Esophagus (tissue), 2 donors: ENCODE results near the gene SMYD3. TPM values are rescaled to one million over a fixed set of nuclear protein-coding genes. Genes with fewer than 3 reads are reported as not detected.

ENCODE experiments used
- H3K27ac ChIP-seq, 2 donors: one replicate each; pipeline ENCODE4 v1.5.1; 2013; ENCODE audit warnings: low read depth in 2 of 2, mild to moderate bottlenecking in 2 of 2, inconsistent platforms in 1 of 2, low read length in 1 of 2, moderate library complexity in 1 of 2
- H3K27me3 ChIP-seq, 2 donors: one replicate each; pipeline ENCODE4 v1.6.1; 2013; ENCODE audit warnings: low read length in 2 of 2, control low read depth in 1 of 2, mild to moderate bottlenecking in 1 of 2; ENCODE audit not compliant: insufficient read depth in 2 of 2, control insufficient read depth in 1 of 2
- H3K36me3 ChIP-seq, 2 donors: one replicate each; pipeline ENCODE4 v1.6.1; 2013; ENCODE audit warnings: low read length in 1 of 2; ENCODE audit not compliant: control insufficient read depth in 2 of 2, insufficient read depth in 2 of 2
- H3K4me1 ChIP-seq, 2 donors: one replicate each; pipeline ENCODE4 v1.6.1; 2013; ENCODE audit warnings: low read length in 1 of 2; ENCODE audit not compliant: control insufficient read depth in 2 of 2, insufficient read depth in 2 of 2
- H3K4me3 ChIP-seq, 2 donors: one replicate each; pipeline ENCODE4 v1.5.1; 2013; ENCODE audit warnings: low read length in 2 of 2, mild to moderate bottlenecking in 2 of 2, low read depth in 1 of 2, moderate library complexity in 1 of 2
- H3K9me3 ChIP-seq, 2 donors: one replicate each; pipeline ENCODE4 v1.6.1; 2013; ENCODE audit warnings: mild to moderate bottlenecking in 2 of 2, low read depth in 1 of 2, low read length in 1 of 2, moderate library complexity in 1 of 2; ENCODE audit not compliant: control insufficient read depth in 2 of 2, insufficient read depth in 1 of 2
- WGBS, 2 donors: extraction: QIAGEN DNeasy Blood & Tissue Kit; methylation state at CpG; one replicate each; pipeline ENCODE4 v1.1.7; 2013; 5-methylcytosine and 5-hydroxymethylcytosine counted together
- polyA plus RNA-seq, 2 donors: library from polyadenylated mRNA; stranded (reverse); fragments of 200-250 nt; gene quantifications; one replicate each; pipeline ENCODE4 v1.2.3, GENCODE V29; 2013
- donor health status: healthy with polysubstance abuse.
- donor health status: Bipolar disorder and iron deficiency.

The SMYD3 gene
- polyA plus RNA-seq, 2 donors = 5.0 to 5.7 TPM

GRCh38 chr1:246267896-246268295 lies 239.2 kb downstream of the SMYD3 start:
- H3K27me3 ChIP-seq = no peaks in the 10 kb centered on the region
- no peak overlapping the region for H3K27ac ChIP-seq
- H3K36me3 ChIP-seq = no peaks in the 10 kb centered on the region
- H3K9me3 ChIP-seq = no peaks in the 10 kb centered on the region
- H3K4me3 ChIP-seq = no peak overlapping the region
- WGBS, 2 donors = 85 to 89% methylated on average over 5 of the region's 5 CpGs
- H3K4me1 ChIP-seq = no peaks in the 10 kb centered on the region

- Histone ChIP-seq H3K36me3 (no peaks in the 10 kb centered on the region), H3K4me1 (no peaks in the 10 kb centered on the region), H3K27ac (no peak overlapping the region), H3K27me3 (no peaks in the 10 kb centered on the region), H3K9me3 (no peaks in the 10 kb centered on the region), H3K4me3 (no peak overlapping the region)
- 79 to 80% methylated on average over 3 of the region's 3 CpGs for WGBS, 2 donors
Observed at GRCh38 chr1:246267426-246267825, 239.7 kb downstream of the SMYD3 start.

- Histone ChIP-seq H3K4me3 (no peak overlapping the region), H3K9me3 (no peaks in the 10 kb centered on the region), H3K27me3 (no peaks in the 10 kb centered on the region), H3K36me3 (no peaks in the 10 kb centered on the region), H3K27ac (no peak overlapping the region), H3K4me1 (no peaks in the 10 kb centered on the region)
- WGBS, 2 donors = 87 to 93% methylated on average over 2 of the region's 2 CpGs
Observed at GRCh38 chr1:246265481-246265880, 241.6 kb downstream of the SMYD3 start.

GRCh38 chr1:246262281-246262680 lies 244.8 kb downstream of the SMYD3 start:
- Histone ChIP-seq H3K9me3 (peaks cover 0 to 2% of the 10 kb centered on the region in 2 donors), H3K27ac (no peak overlapping the region), H3K4me3 (no peak overlapping the region), H3K4me1 (no peaks in the 10 kb centered on the region), H3K36me3 (no peaks in the 10 kb centered on the region), H3K27me3 (no peaks in the 10 kb centered on the region)
- WGBS, 2 donors = 79 to 83% methylated on average over 6 of the region's 6 CpGs

- H3K36me3 ChIP-seq = no peaks in the 10 kb centered on the region
- H3K4me3 ChIP-seq = no peak overlapping the region
- WGBS, 2 donors = 81 to 89% methylated on average over 3 of the region's 3 CpGs
- H3K27me3 ChIP-seq = no peaks in the 10 kb centered on the region
- no peaks in the 10 kb centered on the region for H3K4me1 ChIP-seq
- H3K9me3 ChIP-seq = peaks cover 0 to 2% of the 10 kb centered on the region in 2 donors
- H3K27ac ChIP-seq = no peak overlapping the region
Observed at GRCh38 chr1:246261639-246262038, 245.4 kb downstream of the SMYD3 start.

GRCh38 chr1:246258250-246258649 lies 248.8 kb downstream of the SMYD3 start:
- no peaks in the 10 kb centered on the region for H3K27me3 ChIP-seq
- no peak overlapping the region for H3K4me3 ChIP-seq
- H3K27ac ChIP-seq = no peak overlapping the region
- WGBS, 2 donors = 95 to 99% methylated on average over 4 of the region's 4 CpGs
- peaks cover 0 to 2% of the 10 kb centered on the region in 2 donors for H3K9me3 ChIP-seq
- no peaks in the 10 kb centered on the region for H3K36me3 ChIP-seq
- no peaks in the 10 kb centered on the region for H3K4me1 ChIP-seq

GRCh38 chr1:246255773-246256172 lies 251.3 kb downstream of the SMYD3 start:
- no peak overlapping the region for H3K4me3 ChIP-seq
- 86 to 87% methylated on average over 2 of the region's 2 CpGs for WGBS, 2 donors
- no peaks in the 10 kb centered on the region for H3K36me3 ChIP-seq
- H3K27ac ChIP-seq = no peak overlapping the region
- H3K27me3 ChIP-seq = no peaks in the 10 kb centered on the region
- peaks cover 0 to 2% of the 10 kb centered on the region in 2 donors for H3K9me3 ChIP-seq
- no peaks in the 10 kb centered on the region for H3K4me1 ChIP-seq

- Histone ChIP-seq H3K4me3 (no peak overlapping the region), H3K27me3 (no peaks in the 10 kb centered on the region), H3K27ac (no peak overlapping the region), H3K9me3 (no peaks in the 10 kb centered on the region), H3K36me3 (no peaks in the 10 kb centered on the region), H3K4me1 (no peaks in the 10 kb centered on the region)
- WGBS, 2 donors = 72 to 80% methylated on average over 2 of the region's 2 CpGs
Observed at GRCh38 chr1:246254854-246255253, 252.2 kb downstream of the SMYD3 start.

GRCh38 chr1:246246430-246246829 lies 260.6 kb downstream of the SMYD3 start:
- Histone ChIP-seq H3K9me3 (no peaks in the 10 kb centered on the region), H3K27me3 (no peaks in the 10 kb centered on the region), H3K27ac (no peak overlapping the region), H3K36me3 (no peaks in the 10 kb centered on the region), H3K4me1 (no peaks in the 10 kb centered on the region), H3K4me3 (no peak overlapping the region)
- 96 to 98% methylated on average over 1 of the region's 1 CpG for WGBS, 2 donors

- H3K27ac ChIP-seq = no peak overlapping the region
- WGBS, 2 donors = 93% methylated on average over 1 of the region's 1 CpG
Observed at GRCh38 chr1:246245541-246245940, 261.5 kb downstream of the SMYD3 start.

More at GRCh38 chr1:246245541-246245940, 261.5 kb downstream of the SMYD3 start:
- no peaks in the 10 kb centered on the region for H3K9me3 ChIP-seq
- H3K4me1 ChIP-seq = no peaks in the 10 kb centered on the region
- no peak overlapping the region for H3K4me3 ChIP-seq
- no peaks in the 10 kb centered on the region for H3K27me3 ChIP-seq
- H3K36me3 ChIP-seq = no peaks in the 10 kb centered on the region
